ENCODE results near the gene RFTN2. TPM values are rescaled to one million over a fixed set of nuclear protein-coding genes. Genes with fewer than 3 reads are reported as not detected.

RFTN2 gene
- total and polyA plus RNA-seq, 2 of the 13 experiments (the other 11 are each of a cell fraction or from before 2014, with no cell fraction given), result not detected

- no peak for FAIRE-seq
- Histone ChIP-seq H3K27ac (ENCODE audit: extremely low read length, insufficient read depth, low read length) (no peak overlapping the region), H3K27me3 (ENCODE audit: control insufficient read depth in 1 of 2, insufficient read depth in 2 of 2, low read length in 2 of 2) (peaks cover 0 to 3% of the 10 kb centered on the region in 2 experiments; a peak in 1 of 5 replicates), H3K9ac (ENCODE audit: insufficient read depth, low read depth, low read length) (no peak overlapping the region), H3K79me2 (ENCODE audit: insufficient read depth, low read length) (no peaks in the 10 kb centered on the region), H2AFZ (ENCODE audit: low read length) (no peak overlapping the region), H3K9me3 (ENCODE audit: low read length) (no peaks in the 10 kb centered on the region), H3K4me3 (replicated peaks in 1 of 3; ENCODE audit: insufficient read depth in 1 of 3, low read depth in 2 of 3, low read length in 3 of 3) (no peak overlapping the region), H4K20me1 (ENCODE audit: insufficient read depth, low read length) (no peaks in the 10 kb centered on the region), H3K4me1 (ENCODE audit: insufficient read depth, low read length) (peaks cover 22% of the 10 kb centered on the region), H3K36me3 (replicated peaks in 1 of 2; ENCODE audit: control insufficient read depth in 1 of 2, insufficient read depth in 2 of 2, low read length in 2 of 2) (no peaks in the 10 kb centered on the region), H3K4me2 (ENCODE audit: low read depth, low read length) (no peak overlapping the region)
- WGBS (ENCODE audit: low lambda C conversion rate), result 84% methylated on average over 3 of the region's 3 CpGs
- TF ChIP-seq SOX6 (IDR thresholded peaks at IDR 0.05) (no peak), SOX6 (CRISPR knock-in tag; IDR thresholded peaks at IDR 0.05) (no peak), DPF2 (CRISPR knock-in tag; IDR thresholded peaks at IDR 0.05; ENCODE audit: borderline replicate concordance, low read depth) (no peak), HNRNPLL (IDR thresholded peaks at IDR 0.05; ENCODE audit: low read depth, low read length, poor library complexity, severe bottlenecking) (no peak), E2F2 (CRISPR knock-in tag; IDR thresholded peaks at IDR 0.05; ENCODE audit: borderline replicate concordance) (no peak), THAP8 (CRISPR knock-in tag; IDR thresholded peaks at IDR 0.05; ENCODE audit: borderline replicate concordance) (no peak), ZKSCAN1 (IDR thresholded peaks at IDR 0.05; ENCODE audit: low read length) (no peak), ZFP90 (CRISPR knock-in tag; IDR thresholded peaks at IDR 0.05; ENCODE audit: borderline replicate concordance) (no peak), HOXA5 (CRISPR knock-in tag; IDR thresholded peaks at IDR 0.05) (no peak), ZXDC (CRISPR knock-in tag; IDR thresholded peaks at IDR 0.05) (no peak), SMYD3 (CRISPR knock-in tag; IDR thresholded peaks at IDR 0.05) (no peak)
- no TSS peak for BruUV-seq (replicated peaks)
- ChIA-PET POLR2A (no interaction called here), CTCF (ENCODE audit: low intra/inter-chr PET ratio, low total read pairs) (no interaction called here)
- no peak for DNase-seq (ENCODE audit: low spot score)
- ATAC-seq, result no peak
- in situ Hi-C loops (cut with HindIII; ENCODE audit: extremely low pct_ligation_motif_present, low pct_unique_long_range_greater_than_20kb) (no loop called here), intact Hi-C loops (cut with micrococcal nuclease; ENCODE audit: unreplicated experiment) (no loop called here)
Observed at GRCh38 chr2:197677056-197677455, 1.7 kb upstream of the RFTN2 start.

Data from HepG2 (cell line).